MM.1S (cell line): Measurements from ENCODE around the gene GALNS.

Source experiments
- EZH2 ChIP-seq: fragments of 300-600 bp; sonication (generic); optimal IDR thresholded peaks from 2 replicates; pipeline ENCODE3; 2017; ENCODE audit warnings: low read depth, mild to moderate bottlenecking, antibody characterized with exemption, low read length, mixed read lengths
- EZH2phosphoT487 ChIP-seq: fragments of 300-600 bp; sonication (generic); IDR thresholded peaks from 2 replicates; pipeline ENCODE4 v1.6.1; 2018; ENCODE audit warnings: antibody characterized with exemption, low read length
- TF ChIP-seq, protein P1 (sequence below): fragments of 300-600 bp; sonication (generic); IDR thresholded peaks from 2 replicates; pipeline ENCODE4 v1.5.1; 2016; ENCODE audit warnings: antibody characterized with exemption, low read length, mixed read lengths

- TF ChIP-seq, protein P1, sequence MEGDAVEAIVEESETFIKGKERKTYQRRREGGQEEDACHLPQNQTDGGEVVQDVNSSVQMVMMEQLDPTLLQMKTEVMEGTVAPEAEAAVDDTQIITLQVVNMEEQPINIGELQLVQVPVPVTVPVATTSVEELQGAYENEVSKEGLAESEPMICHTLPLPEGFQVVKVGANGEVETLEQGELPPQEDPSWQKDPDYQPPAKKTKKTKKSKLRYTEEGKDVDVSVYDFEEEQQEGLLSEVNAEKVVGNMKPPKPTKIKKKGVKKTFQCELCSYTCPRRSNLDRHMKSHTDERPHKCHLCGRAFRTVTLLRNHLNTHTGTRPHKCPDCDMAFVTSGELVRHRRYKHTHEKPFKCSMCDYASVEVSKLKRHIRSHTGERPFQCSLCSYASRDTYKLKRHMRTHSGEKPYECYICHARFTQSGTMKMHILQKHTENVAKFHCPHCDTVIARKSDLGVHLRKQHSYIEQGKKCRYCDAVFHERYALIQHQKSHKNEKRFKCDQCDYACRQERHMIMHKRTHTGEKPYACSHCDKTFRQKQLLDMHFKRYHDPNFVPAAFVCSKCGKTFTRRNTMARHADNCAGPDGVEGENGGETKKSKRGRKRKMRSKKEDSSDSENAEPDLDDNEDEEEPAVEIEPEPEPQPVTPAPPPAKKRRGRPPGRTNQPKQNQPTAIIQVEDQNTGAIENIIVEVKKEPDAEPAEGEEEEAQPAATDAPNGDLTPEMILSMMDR = no peak
- TF ChIP-seq EZH2 (no peak), EZH2phosphoT487 (no peak)
Observed at GRCh38 chr16:88803264-88803987, 53.3 kb downstream of the GALNS start, which contains the start of gene CDT1.
